ENCODE data around the gene PEMT. TPM values are rescaled to one million over a fixed set of nuclear protein-coding genes. Genes with fewer than 3 reads are reported as not detected.

PEMT gene
- total and polyA plus RNA-seq, 2 of the 4 experiments (the other 2 are of a cell fraction), result 23.3 to 49.5 TPM

GRCh38 chr17:17493249-17493985 lies 98.1 kb downstream of the PEMT start:
- Histone ChIP-seq H4K91ac (ENCODE audit: insufficient read depth, low read depth, low read length) (no peak overlapping the region), H2BK20ac (ENCODE audit: low read depth, low read length) (no peak overlapping the region), H3K9me1 (ENCODE audit: insufficient read depth, low read length) (no peaks in the 10 kb centered on the region), H3K9ac (ENCODE audit: low read depth, low read length) (no peak overlapping the region), H3K4ac (ENCODE audit: low read depth, low read length) (no peak overlapping the region), H2AK5ac (ENCODE audit: low read depth, low read length) (no peak overlapping the region), H3K4me1 (ENCODE audit: control insufficient read depth, insufficient read depth, low read length) (peaks cover 7% of the 10 kb centered on the region; the same call in 1 of the 2 replicates), H3K27me3 (ENCODE audit: control insufficient read depth, insufficient read depth, low read length) (no peaks in the 10 kb centered on the region), H3K4me2 (ENCODE audit: low read depth, low read length) (no peak overlapping the region), H3K9me3 (ENCODE audit: control insufficient read depth, insufficient read depth, low read length) (no peaks in the 10 kb centered on the region; the same call in 1 of the 2 replicates), H2BK15ac (ENCODE audit: low read depth, low read length) (no peak overlapping the region), H3K14ac (replicated peaks; ENCODE audit: low read depth, low read length) (no peak overlapping the region), H3K18ac (ENCODE audit: low read depth, low read length) (no peak overlapping the region), H2BK5ac (ENCODE audit: low read depth, low read length, poor library complexity, severe bottlenecking) (no peak overlapping the region), H4K8ac (ENCODE audit: low read depth in 2 of 2, low read length in 2 of 2) (no peak overlapping the region), H3K23ac (ENCODE audit: low read depth, low read length) (no peak overlapping the region), H3K27ac (ENCODE audit: insufficient read depth, low read length) (no peak overlapping the region), H4K20me1 (ENCODE audit: insufficient read depth, low read length) (peaks cover 11% of the 10 kb centered on the region), H3K4me3 (ENCODE audit: insufficient read depth, low read depth, low read length) (no peak overlapping the region), H3K36me3 (ENCODE audit: control insufficient read depth, insufficient read depth, low read length) (peaks cover 20% of the 10 kb centered on the region), H2AFZ (replicated peaks; ENCODE audit: low read length, poor library complexity) (no peak overlapping the region), H3K56ac (ENCODE audit: extremely low read depth, insufficient read depth, low read length) (no peak overlapping the region), H4K5ac (ENCODE audit: low read depth, low read length) (no peak overlapping the region), H2AK9ac (replicated peaks; ENCODE audit: low read depth, low read length, poor library complexity) (peak overlapping the region; percentile 15), H2BK120ac (ENCODE audit: low read depth, low read length) (no peak overlapping the region), H3K79me1 (ENCODE audit: low read depth in 1 of 2, low read length in 2 of 2) (peaks cover 8 to 20% of the 10 kb centered on the region in 2 experiments; a peak in 3 of 4 replicates)
- no TSS peak for BruUV-seq (replicated peaks)
- intact Hi-C loops (cut with micrococcal nuclease) (no loop called here), in situ Hi-C loops (cut with MboI; ENCODE audit: low sequenced_read_pairs) (no loop called here), dilution Hi-C loops (cut with HindIII; ENCODE audit: low sequenced_read_pairs, unreplicated experiment) (no loop called here)
- ATAC-seq (ENCODE audit: low read depth) (no peak), DNase-seq (no peak)
- TF ChIP-seq POLR2A (IDR thresholded peaks at IDR 0.05; ENCODE audit: low read depth, low read length), result no peak
- TF ChIP-seq MAFK (IDR thresholded peaks at IDR 0.05; ENCODE audit: low read depth, low read length), result no peak
- TF ChIP-seq CTCF (conservative IDR thresholded peaks at IDR 0.05; ENCODE audit: low read depth, low read length), result no peak
- no peak for TF ChIP-seq MXI1 (IDR thresholded peaks at IDR 0.05; ENCODE audit: borderline replicate concordance, low read depth, low read length)
- TF ChIP-seq ELK1 (IDR thresholded peaks at IDR 0.05; ENCODE audit: borderline replicate concordance, low read depth, low read length), result no peak
- no peak for TF ChIP-seq RCOR1 (IDR thresholded peaks at IDR 0.05; ENCODE audit: insufficient replicate concordance, low read length)
- TF ChIP-seq FOS (IDR thresholded peaks at IDR 0.05; ENCODE audit: low read depth, low read length), result no peak
- no peak for TF ChIP-seq SMC3 (IDR thresholded peaks at IDR 0.05; ENCODE audit: low read depth, low read length)
- no peak for TF ChIP-seq MAZ (IDR thresholded peaks at IDR 0.05; ENCODE audit: borderline replicate concordance, low read depth, low read length)
- no peak for TF ChIP-seq CHD1 (IDR thresholded peaks at IDR 0.05; ENCODE audit: low read depth, low read length)
- no peak for TF ChIP-seq RAD21 (IDR thresholded peaks at IDR 0.05; ENCODE audit: low read length)
- CTCF ChIA-PET, result interaction anchor here (0.6 kb wide), 1 partner anchor 150 kb away, joined by 4 read pairs; no protein-coding TSS in a partner anchor
- 60% methylated on average over 1 of the region's 15 CpGs; no CpG with 5 or more reads in 1 of the 2 experiments for WGBS, 2 experiments (ENCODE audit: extremely low coverage in 2 of 2, insufficient read length in 1 of 2)
- POLR2A ChIA-PET (ENCODE audit: unreplicated experiment), result no interaction called here

All from IMR-90 (cell line).